Fibroblast of gingiva (primary cell): ENCODE results near the gene ITGAL.
"Not testable (repeated sequence)": the region's sequence is repeated elsewhere in the genome, so short reads cannot be mapped to it uniquely, and the experiment has no call there.

Source experiments
- DNase-seq: peaks from one replicate; pipeline ENCODE4 v3.0.0-alpha.2; 2011; ENCODE audit warnings: low read depth

The ITGAL gene

DNA sequence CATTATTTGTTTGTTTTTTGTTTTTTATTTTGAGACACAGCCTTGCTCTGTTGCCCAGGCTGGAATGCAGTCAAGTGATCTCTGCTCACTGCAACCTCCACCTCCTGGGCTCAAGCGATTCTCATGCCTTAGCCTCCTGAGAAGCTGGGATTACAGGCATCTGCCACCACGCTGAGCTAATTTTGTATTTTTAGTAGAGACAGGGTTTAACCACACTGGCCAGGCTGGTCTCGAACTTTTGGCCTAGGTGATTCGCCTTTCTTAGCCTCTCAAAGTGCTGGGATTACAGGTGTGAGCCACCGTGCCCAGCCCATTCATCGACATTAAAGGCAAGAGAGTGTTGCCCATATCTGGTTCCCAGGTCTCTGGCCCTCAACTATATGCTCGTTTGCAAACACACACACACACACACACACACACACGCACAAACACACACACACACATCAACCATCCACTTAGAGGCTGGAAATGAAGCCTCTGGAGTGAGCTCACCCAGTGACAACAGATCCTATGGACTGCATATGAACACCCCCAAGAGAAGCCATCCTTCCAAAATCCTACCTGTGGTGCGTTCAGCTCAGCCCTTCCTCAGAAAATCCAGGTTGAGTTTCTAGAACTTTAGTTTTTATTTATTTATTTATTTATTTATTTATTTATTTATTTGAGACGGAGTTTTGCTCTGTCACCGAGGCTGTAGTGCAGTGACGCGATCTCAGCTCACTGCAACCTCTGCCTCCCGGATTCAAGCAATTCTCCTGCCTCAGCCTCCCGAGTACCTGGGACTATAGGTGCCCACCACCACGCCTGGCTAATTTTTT is 14.6 kb upstream of the ITGAL start:
- no peak for DNase-seq

DNA sequence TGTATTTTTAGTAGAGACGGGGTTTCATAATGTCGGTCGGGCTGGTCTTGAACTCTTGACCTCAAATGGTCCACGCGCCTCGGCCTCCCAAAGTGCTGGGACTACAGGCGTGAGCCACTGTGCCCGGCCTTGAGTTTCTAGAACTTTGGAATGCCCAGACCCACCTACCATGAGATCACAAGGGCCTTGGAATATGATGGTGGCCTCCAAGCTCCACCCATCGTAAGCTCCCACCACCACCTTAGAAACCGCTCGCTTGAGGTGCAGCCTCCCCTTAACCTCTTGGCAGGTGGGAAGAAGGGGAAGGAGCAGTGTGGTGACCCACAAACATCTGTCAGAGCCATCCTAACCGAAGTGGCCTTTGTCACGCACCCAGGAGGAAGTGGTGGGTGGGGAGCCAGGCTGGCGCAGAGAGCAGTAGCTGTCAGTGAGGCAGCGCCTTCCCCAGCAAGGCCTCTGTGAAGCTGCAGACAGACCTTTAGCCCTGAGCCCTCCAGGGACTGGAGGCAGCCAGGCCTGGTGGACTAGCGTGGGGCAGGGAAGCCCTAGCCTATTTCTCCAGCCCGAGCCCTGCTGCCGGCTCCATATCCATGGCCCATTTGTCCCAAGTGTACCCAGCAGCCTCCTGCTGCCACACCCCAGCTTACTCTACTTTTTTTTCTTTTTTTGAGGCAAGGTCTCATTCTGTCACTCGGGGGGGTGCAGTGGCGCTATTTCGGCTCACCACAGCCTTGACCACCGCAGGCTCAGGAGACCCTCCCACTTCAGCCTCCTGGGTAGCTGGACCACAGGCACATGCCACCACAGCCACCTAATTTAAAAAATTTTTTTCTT is 13.8 kb upstream of the ITGAL start:
- no peak for DNase-seq

DNA sequence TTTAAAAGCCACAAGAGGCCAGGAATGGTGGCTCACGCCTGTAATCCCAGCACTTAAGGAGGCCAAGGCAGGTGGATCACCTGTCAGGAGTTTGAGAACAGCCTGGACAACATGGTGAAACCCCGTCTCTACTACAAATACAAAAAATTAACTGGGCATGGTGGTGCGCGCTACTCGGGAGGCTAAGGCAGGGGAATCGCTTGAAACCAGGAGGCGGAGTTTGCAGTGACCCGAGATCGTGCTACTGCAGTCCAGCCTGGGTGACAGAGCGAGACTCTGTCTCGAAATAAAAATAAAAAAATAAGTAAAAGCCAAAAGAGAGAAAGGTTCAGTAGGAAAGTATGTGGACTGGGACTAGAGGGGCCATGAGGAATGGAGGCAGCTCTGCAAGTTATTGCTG is 13.1 kb upstream of the ITGAL start:
- DNase-seq = no peak

DNA sequence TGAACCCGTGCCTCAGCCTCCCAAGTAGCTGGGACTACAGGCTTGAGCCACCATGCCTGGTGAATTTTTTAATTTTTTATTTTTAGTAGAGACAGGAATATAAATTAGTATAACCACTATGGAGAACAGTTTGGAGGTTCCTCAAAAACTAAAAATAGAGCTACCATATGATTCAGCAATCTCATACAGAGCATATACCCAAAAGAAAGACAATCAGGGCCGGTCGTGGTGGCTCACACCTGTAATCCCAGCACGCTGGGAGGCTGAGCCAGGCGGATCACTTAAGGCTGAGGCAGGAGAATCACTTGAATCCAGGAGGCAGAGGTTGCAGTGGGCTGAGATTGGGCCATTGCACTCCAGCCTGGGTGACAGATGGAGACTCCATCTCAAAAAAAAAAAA is 11.1 kb upstream of the ITGAL start:
- not testable (repeated sequence) for DNase-seq

DNA sequence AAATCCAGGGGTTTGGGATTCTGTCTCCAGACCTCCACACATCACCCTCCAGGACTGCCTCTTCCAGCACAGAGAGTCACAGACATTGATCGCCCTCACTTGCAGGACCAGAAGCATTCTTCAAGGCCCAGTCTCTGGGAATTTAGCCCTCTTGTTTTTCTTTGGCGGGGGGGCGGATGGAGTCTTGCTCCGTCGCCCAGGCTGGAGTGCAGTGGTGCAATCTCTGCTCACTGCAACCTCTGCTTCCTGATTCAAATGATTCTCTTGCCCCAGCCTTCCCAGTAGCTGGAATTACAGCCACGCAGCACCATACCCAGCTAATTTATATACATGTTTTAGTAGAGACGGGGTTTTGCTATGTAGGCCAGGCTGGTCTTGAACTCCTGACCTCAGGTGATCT is 8.5 kb upstream of the ITGAL start:
- DNase-seq = no peak

DNA sequence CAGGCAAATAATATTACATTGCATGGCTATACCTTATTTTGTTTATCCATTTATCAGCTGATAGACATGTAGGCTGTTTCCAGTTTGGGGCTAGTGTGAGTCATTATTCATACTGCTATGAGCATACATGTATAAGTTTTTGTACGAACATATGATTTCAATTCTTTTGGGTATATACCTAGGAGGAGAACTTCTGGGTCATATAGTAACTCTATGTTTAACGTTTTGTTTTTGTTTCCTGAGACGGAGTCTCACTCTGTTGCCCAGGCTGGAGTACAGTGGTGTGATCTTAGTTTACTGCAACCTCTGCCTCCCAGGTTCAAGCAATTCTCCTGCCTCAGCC is 2.4 kb upstream of the ITGAL start:
- no peak for DNase-seq

DNA sequence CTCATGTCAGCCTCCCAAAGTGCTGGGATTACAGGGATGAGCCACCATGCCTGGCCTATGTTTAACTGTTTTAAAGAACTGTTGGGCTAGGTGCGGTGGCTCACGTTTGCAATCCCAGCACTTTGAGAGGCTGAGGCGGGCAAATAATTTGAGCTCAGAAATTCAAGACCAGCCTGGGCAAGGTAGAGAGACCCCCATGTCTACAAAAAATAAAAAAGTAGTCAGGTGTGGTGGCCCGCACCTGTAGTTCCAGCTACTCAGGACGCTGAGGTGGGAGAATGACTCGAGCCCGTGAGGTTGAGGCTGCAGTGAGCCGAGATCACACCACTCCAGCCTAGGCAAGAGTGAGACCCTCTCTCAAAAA is 1.9 kb upstream of the ITGAL start:
- no peak for DNase-seq

DNA sequence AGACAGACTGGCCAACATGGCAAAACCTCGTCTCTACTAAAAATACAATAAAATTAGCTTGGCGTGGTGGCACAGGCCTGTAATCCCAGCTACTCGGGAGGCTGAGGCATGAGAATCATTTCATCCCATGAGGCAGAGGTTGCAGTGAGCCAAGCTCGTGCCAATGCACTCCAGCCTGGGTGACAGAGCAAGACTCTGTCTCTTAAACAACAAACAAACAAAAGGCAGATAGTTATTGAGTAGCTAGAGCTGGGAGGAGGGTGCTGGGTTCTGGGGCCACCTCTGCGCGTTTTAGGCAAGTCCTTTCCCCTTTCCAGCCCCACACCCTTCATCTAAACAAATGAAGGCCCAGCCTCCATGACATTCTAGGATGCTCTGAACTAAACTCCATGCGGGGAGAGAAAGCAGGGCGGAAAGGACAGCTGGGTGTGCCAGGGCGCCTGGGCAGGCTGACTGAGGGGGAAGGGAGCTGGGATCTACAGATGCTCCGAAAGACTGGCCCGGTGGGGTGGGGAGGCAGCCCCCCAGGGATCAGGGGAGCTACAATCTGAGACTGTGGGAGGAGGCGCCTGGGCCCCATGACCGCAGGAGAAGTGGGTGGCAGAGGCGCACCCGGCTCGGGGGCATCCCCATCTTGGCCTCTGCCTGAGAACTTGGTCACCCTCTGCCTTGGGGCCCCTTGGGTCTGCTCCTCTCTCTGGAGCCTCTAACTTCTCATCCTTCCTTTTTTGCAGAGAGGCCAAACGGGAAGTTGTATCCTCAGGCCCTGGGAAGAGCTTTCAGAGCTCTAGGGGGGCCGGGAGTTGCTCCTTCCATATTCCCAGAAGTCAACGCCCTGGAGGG is 910 bp downstream of the ITGAL start:
- DNase-seq = no peak

DNA sequence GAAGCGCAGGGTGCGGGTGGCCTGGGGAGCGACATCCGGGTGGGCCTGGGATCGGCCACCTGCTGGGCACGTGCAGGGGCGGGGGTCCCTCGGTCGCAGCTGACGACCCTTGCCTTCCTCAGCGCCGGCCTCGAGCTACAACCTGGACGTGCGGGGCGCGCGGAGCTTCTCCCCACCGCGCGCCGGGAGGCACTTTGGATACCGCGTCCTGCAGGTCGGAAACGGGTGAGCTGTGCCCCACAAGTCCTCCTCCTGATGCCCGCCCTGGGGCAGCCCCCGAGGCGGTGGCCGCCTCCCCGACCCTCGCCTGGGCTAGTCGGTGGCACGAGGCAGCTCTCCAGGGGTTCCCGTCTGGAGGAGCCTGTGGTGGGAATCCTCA is 1.5 kb downstream of the ITGAL start:
- no peak for DNase-seq

DNA sequence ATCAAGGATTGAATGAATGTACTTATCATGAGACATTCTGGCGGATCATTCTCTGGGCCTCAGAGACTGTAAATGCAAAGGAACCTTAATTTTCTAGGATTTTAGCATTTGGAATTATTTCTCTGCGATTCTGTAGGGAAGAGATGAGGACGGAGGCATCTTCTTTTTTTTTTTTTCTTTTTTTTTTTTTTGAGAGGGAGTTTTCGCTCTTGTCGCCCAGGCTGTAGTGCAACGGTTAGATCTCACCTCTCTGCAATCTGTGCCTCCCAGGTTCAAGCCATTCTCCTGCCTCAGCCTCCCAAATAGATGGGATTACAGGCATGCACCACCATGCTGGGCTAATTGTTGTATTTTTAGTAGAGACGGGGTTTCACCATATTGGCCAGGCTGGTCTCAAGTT is 2.1 kb downstream of the ITGAL start:
- DNase-seq = no peak

DNA sequence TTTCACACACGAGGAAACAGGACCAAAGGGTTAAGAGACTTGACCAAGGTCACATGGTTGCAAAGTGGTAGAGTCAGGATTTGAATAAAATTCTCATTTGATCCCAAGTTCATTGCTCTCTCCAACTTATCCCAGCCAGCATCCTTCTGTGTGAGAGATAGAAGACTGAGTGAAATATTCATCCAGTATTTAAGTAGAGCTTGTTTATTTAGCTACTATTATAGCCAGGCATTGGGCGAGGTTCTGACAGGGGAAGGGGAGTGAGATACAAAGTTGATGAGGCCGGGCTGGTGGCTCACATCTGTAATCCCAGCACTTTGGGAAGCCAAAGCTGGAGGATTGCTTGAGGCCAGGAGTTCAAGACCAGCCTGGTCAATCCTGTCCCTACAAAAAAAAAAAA is 4.4 kb downstream of the ITGAL start:
- DNase-seq = no peak

DNA sequence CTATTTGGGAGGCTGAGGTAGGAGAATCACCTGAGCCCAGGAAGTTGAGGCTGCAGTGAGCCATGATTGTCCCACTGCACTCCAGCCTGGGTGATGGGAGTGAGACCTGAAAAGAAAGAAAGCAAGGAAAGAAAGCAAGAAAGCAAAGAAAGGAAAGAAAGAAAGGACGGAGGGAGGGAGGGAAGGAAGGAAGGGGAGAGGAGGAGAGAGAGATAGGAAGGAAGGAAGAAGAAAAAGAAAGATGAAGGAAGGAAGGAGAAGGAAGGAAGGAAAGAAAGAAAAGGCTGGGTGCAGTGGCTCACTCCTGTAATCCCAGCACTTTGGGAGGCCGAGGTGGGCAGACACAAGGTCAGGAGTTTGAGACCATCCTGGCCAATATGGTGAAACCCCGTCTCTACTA is 5.2 kb downstream of the ITGAL start:
- DNase-seq = not testable (repeated sequence)

DNA sequence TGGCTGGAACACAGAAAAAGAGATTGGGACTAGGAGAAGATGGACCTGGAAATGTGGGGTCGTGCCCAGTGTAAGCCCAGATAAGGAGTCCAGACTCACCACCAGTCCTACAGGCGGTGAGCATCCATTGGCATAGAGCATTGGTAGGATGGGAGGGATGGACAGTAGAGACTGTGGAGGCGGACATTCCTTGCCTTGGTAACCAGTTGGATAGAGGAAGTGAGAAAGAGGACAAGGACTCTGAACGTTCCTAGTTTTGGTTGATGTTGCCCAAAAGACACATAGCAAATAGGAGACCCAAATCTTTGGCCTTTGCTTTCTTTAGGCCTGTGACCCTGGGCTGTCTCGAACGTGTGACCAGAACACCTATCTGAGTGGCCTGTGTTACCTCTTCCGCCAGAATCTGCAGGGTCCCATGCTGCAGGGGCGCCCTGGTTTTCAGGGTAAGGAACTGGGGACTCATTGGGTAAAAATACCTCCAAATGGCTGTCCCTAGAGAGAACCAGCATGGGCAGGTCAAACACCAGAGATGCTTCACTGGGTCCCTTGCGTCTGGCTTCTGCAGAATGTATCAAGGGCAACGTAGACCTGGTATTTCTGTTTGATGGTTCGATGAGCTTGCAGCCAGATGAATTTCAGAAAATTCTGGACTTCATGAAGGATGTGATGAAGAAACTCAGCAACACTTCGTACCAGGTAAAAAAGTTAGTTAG is 6.4 kb downstream of the ITGAL start:
- no peak for DNase-seq

DNA sequence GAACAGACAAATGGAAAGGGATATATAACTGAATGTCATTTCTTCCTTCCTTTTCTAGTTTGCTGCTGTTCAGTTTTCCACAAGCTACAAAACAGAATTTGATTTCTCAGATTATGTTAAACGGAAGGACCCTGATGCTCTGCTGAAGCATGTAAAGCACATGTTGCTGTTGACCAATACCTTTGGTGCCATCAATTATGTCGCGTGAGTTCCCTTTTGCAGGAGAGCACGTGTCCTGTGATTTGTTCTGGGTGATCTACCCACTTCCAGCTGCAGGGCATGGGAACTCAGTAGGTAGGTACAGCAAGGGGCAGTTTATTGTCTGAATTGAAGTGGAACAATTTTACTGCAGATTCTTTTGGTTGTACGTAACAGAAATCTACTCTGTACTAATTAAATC is 8.8 kb downstream of the ITGAL start:
- no peak for DNase-seq

DNA sequence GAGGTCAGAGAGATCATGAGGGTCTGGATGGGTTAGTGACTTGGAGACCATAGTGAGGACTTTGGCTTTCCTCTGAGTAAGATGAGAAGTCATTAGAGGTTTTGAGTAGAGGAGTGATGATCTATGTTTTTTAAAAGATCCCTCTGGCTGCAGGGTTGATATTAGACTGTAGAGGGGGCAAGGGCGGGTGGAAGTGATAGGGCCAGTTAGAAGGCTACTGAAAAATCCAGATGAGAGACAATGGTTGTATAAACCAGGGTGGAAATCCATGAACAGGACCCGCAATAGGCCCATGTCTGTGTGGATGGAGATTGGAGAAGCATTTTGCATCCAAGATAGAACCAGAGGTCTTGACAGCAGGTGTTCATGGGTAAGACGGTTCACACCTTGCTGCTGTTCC is 9.8 kb downstream of the ITGAL start:
- no peak for DNase-seq

DNA sequence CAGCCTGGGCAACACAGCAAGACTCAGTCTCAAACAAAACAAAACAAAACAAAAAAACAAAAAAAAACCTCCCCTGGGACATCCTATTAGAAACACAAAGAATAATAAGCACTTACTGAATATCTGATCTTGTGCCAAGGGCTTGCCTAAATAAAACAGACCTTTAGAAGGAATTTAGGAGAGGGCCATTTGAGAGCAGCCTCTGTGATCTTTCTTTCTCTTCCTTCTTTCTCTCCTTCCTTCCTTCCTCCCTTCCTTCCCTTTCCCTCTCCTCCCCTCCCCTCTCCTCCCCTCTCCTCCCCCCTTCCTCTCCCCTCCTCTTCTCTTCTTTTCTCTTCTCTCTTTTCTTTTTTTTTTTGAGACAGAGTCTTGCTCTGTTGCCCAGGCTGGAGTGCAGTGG is 12.3 kb downstream of the ITGAL start:
- DNase-seq = peak; percentile 25

DNA sequence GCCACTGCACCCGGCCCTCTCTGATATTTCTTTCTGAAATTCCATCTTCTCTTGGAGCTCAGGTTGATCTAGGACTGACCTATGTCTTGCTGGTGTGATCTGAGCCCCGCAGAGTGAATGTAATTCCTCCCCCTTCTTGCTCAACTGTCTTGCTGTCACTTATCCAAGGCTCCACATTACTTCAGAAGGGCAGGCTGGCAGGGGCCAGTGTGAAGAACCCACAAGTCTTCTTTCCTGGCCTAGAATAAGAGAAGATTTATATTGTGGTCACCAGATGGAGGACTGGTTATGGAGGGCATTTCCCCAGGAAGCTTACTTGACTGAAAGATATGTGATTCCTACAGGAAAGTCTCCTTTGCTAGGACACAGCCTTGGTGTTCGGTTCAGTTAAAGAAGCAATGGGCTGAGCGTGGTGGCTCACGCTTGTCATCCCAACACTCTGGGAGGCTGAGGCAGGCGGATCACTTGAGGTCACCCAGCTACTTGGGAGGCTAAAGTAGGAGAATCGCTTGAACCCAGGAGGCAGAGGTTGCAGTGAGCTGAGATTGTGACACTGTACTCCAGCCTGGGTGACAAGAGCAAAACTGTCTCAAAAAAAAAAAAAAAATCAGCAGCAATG is 13.4 kb downstream of the ITGAL start:
- peak; percentile 44 for DNase-seq

DNA sequence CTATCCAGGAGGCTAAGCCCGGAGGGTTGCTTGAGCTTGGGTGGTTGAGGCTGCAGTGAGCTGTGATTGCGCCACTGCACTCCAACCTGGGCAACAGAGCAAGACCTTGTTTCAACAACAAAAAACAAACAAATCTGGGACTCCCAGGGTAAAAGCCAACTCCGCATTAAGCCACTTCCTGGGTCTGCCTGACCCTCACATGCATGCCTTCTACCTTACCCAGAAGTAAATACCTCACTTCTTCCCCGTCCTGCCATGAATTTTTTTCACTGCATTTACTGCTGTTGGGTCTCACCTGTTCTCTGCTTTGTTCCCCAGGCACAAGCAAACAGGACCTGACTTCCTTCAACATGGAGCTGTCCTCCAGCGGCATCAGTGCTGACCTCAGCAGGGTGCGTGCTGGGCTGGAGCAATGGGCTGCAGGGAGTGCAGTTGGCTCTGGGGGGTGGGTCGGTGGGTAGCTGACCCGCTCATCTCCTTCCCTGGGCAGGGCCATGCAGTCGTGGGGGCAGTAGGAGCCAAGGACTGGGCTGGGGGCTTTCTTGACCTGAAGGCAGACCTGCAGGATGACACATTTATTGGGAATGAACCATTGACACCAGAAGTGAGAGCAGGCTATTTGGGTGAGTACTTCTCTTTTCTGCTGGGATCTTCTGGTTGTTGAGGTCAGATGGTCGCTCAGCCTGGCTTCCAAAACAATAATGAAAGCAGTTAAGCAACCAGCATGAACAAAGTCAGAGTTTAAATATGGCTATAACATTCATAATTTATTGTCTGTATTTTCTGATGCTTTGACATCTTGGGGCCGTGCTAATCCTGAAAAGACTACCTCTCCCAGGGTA is 16.4 kb downstream of the ITGAL start:
- DNase-seq = no peak

DNA sequence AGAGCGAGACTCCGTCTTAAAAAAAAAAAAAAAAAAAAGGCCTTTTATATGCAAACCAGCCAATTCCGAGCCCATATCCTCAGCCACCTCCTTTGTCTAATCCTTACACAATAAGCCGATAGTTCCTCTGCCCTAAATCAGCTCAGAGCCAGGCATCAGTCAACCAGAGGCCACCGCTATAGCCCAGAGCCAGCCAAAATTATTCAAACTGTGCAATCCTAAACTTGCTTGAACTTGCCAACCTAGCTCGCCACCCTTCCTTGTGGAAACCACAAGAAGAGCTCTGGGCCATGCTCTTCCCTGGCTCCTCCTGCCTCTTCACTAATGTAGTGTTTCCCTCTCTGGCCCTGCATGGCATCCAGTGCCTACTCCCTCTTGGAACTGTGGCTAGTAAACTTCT is 17.7 kb downstream of the ITGAL start:
- peak; percentile 39 for DNase-seq

DNA sequence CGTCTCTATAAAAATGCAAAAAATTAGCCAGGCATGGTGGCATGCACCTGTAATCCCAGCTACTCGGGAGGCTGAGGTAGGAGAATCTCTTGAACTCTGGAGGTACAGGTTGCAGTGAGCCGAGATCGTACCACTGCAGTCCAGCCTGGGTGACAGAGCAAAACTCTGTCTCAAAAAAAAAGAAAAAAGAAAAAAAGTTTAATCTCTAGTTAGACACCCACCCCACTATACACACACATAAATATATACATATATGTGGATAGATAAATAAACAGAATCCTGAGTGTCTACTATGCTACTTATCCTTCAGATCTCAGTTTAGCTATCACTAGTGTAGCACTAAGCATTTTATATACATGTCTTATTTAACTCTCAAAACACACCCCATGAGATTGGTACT is 18.7 kb downstream of the ITGAL start:
- no peak for DNase-seq
